RWPE1 (cell line): ENCODE data around the gene SNX33.

Source experiments
- CTCF ChIA-PET: fragments of 350-600 bp; sonication (Branson Sonifier 250); formaldehyde crosslinking; extraction: SDS; loops from one replicate; lab custom pipeline; 2021; lab: Yijun Ruan, JAX
- POLR2A ChIA-PET: fragments of 400-600 bp; formaldehyde crosslinking; extraction: SDS; loops from one replicate; lab custom pipeline; 2020; ENCODE audit warnings: antibody characterized with exemption; ENCODE audit not compliant: low non-redundant PET; lab: Yijun Ruan, JAX
- DNase-seq: peaks from one replicate; pipeline ENCODE4 v3.0.0; 2012; ENCODE audit warnings: low spot score
- H3K27ac ChIP-seq: fragments of 450-650 bp; 2 replicates; pipeline ENCODE4 v1.5.1; 2017
- TF ChIP-seq, protein P1 (sequence below): fragments of 450-650 bp; conservative IDR thresholded peaks from 2 replicates; pipeline ENCODE4 v1.5.1; 2017; ENCODE audit warnings: low read depth, mild to moderate bottlenecking

The SNX33 gene

DNA sequence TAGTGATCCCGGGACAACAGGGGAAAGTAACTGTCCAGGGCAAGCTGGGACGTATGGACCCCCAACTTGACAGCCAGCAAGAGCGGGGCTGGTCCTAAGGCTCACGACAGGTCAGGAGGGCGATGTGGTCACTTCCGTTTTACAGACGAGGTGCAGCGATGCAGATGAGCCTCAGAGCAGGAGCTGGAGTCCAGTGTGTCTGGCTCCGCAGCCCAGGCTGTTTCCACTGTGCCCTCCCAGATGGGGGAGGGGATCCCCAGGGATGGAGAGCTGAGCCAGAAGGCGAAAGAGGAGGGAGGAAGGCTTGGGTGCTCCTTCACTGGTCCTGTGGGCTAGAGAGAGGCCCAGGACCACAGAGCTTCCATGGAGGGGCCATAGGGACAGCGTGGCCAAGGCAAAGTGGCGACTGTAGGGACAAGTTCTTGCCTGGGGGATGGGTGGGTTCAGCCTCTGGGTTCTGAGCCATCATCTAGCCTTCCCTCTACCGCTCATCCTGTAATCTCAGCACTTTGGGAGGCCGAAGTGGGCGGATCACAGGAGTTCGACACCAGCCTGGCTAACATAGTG is 5.7 kb downstream of the SNX33 start:
- no peak for DNase-seq
- TF ChIP-seq, protein P1, sequence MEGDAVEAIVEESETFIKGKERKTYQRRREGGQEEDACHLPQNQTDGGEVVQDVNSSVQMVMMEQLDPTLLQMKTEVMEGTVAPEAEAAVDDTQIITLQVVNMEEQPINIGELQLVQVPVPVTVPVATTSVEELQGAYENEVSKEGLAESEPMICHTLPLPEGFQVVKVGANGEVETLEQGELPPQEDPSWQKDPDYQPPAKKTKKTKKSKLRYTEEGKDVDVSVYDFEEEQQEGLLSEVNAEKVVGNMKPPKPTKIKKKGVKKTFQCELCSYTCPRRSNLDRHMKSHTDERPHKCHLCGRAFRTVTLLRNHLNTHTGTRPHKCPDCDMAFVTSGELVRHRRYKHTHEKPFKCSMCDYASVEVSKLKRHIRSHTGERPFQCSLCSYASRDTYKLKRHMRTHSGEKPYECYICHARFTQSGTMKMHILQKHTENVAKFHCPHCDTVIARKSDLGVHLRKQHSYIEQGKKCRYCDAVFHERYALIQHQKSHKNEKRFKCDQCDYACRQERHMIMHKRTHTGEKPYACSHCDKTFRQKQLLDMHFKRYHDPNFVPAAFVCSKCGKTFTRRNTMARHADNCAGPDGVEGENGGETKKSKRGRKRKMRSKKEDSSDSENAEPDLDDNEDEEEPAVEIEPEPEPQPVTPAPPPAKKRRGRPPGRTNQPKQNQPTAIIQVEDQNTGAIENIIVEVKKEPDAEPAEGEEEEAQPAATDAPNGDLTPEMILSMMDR: no peak
- CTCF ChIA-PET: interaction anchor here (0.8 kb wide), 1 partner anchor 15 kb away, joined by 3 read pairs; no protein-coding TSS in a partner anchor
- POLR2A ChIA-PET: no interaction called here
- H3K27ac ChIP-seq: peak overlapping the region; percentile 98

DNA sequence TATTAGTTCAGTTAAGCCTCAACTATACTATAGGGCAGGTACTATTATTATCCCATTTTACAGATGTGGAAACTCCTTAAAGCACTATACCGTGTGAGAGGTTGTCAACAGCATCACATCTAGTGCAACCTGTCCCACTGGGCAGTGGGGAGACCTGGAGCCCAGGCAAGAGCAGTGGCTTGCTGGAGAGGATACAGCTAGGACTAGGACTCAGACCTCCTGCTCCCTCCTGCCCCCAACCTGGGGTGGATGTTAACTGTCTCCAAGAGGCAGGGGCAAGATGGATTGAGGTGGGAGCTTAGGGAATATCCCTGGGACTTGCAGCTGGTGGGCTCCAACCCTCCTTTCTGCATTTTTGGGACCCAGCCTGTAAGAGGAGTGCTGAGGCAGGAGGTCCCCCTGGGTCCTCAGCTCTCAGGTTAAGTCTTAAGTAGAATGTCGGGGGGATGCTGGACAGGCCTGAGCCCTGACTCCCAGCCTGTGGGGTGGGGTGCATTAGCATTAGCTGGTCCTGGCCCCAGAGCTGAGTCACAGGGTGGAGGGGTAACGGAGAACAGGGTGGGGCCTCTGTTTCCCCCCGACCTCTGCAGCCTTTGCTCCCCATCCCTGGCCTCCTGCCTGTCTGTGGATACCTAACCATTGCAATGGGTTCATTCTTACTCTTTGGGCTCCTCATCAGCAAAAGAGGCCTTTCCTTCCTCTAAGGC is 6.6 kb downstream of the SNX33 start:
- POLR2A ChIA-PET: interaction anchor here (0.8 kb wide), 1 partner anchor 262 kb away, joined by 3 read pairs; no protein-coding TSS in a partner anchor
- CTCF ChIA-PET: interaction anchor here (0.8 kb wide), 1 partner anchor 16 kb away, joined by 3 read pairs; no protein-coding TSS in a partner anchor
- TF ChIP-seq, protein P1: no peak

DNA sequence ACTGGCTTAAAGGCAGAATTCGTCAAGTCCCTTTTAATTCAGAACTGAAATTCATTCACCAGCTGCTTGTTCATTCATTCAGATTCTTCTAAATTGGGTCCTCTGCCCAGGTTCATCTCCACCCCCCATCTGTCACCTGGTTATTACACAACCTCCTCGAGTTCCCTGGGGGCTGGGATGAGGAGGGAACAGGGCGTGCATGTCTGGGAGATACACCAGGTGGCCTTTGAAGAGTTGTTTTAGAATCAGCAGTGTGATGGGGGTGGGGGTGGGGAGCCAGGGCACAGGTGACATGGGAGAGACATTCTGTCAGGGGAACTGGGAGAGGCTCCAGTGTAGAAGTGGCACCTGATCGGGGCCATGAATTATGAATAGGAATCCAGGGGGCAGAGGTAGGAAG is 8.2 kb downstream of the SNX33 start:
- TF ChIP-seq, protein P1: no peak
- POLR2A ChIA-PET: no interaction called here
- CTCF ChIA-PET: no interaction called here
- DNase-seq: no peak
- H3K27ac ChIP-seq: peak overlapping the region; percentile 98

More for the DNA sequence above, 6.6 kb downstream of the SNX33 start:
- H3K27ac ChIP-seq: peak overlapping the region; percentile 98
- no peak for DNase-seq

DNA sequence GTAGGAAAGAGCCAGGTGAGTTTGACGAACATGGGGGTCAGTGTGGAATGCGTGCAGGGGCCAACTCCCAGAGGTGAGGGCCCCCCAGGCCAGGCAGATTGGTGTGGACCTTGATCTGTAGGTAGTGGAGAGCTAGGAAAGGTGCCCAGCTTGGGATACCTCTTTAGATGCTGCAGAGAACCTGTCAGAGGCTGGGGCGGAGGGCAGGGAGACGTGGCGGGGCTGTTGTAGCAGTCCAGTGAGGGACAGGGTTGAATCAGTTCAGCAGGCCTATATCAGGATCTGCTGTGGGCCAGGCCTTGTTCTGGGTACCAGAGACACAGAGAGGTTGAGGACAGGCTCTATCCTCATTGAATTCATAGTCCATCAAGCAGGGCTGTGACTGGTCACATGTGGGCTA is 8.6 kb downstream of the SNX33 start:
- TF ChIP-seq, protein P1: no peak
- DNase-seq: no peak
- peak overlapping the region; percentile 98 for H3K27ac ChIP-seq
- CTCF ChIA-PET: interaction anchor here (0.6 kb wide), 1 partner anchor 98 kb away, joined by 6 read pairs; no protein-coding TSS in a partner anchor
- POLR2A ChIA-PET: no interaction called here

DNA sequence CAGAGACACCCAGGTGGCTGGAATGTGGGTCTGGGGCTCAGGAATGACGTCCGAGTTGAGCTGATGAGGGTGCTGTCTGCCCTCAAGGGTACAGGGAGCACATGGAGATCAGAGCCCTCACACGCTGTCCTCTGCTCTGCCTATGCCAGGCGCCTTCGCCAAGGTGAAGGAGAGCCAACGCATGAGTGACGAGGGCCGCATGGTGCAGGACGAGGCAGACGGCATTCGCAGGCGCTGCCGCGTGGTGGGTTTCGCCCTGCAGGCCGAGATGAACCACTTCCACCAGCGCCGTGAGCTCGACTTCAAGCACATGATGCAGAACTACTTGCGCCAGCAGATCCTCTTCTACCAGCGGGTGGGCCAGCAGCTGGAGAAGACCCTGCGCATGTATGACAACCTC is 9.1 kb downstream of the SNX33 start:
- H3K27ac ChIP-seq: peak overlapping the region; percentile 98
- ChIA-PET CTCF (interaction anchor here (0.6 kb wide), 1 partner anchor 98 kb away, joined by 6 read pairs; no protein-coding TSS in a partner anchor), POLR2A (no interaction called here)
- TF ChIP-seq, protein P1: no peak
- no peak for DNase-seq

DNA sequence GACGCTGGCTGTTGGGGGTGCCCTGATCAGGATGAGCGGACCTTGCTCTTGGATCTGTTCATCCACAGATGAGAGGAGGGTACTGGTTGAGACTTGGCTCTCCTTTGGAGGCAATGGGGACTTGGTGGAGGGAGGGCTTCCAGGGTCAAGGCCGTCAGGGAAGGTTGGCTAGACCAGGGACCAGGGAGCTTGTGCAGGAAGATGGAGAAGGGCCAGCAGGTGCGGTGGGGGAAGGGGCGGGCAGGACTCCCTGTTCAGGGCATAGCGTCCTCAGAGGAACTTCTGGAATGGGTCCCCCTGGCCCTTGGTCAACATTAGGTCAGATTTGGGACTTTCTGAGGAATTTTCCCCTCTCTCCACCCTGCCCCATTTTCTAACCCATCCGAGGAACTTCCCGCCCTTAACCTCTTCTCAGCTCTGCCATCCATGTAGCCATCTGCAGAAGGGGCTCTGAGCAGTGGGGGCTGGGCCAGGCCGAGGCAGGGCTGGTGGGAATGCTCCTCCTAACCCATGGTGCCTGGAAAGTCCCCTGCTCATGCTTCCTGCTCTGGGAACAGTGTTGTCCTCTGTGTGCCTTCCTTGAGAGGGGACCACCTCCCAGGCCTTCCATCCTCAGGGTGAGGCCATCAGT is 11.5 kb downstream of the SNX33 start:
- ChIA-PET CTCF (no interaction called here), POLR2A (no interaction called here)
- H3K27ac ChIP-seq: peak overlapping the region; percentile 98
- DNase-seq: no peak
- TF ChIP-seq, protein P1: no peak
